CD4-positive, alpha-beta T cell treated with Interleukin-4 for 4 hours (primary cell): Measurements from ENCODE around the gene CDK11B.
"Not testable (repeated sequence)": the region's sequence is repeated elsewhere in the genome, so short reads cannot be mapped to it uniquely, and the experiment has no call there.

Experiments used
- DNase-seq: peaks from one replicate; pipeline ENCODE4 v3.0.0-alpha.2; 2020

Gene CDK11B

DNA sequence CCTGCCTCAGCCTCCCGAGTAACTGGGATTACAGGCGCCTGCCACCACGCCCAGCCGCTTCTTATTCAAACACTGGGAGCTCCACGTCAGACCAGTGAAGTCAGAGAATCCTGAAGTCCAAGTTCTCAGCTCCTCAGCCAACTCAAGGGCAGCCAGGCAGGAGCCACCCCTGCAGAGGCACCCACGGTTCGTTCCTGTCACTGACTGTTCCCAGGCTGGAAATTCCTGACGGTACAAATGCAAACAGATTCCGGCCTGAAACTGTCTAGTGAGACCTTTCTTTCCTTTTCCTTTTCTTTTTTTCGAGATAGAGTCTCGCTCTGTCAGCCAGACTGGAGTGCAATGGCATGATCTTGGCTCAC is 22.1 kb upstream of the CDK11B start:
- no peak for DNase-seq

DNA sequence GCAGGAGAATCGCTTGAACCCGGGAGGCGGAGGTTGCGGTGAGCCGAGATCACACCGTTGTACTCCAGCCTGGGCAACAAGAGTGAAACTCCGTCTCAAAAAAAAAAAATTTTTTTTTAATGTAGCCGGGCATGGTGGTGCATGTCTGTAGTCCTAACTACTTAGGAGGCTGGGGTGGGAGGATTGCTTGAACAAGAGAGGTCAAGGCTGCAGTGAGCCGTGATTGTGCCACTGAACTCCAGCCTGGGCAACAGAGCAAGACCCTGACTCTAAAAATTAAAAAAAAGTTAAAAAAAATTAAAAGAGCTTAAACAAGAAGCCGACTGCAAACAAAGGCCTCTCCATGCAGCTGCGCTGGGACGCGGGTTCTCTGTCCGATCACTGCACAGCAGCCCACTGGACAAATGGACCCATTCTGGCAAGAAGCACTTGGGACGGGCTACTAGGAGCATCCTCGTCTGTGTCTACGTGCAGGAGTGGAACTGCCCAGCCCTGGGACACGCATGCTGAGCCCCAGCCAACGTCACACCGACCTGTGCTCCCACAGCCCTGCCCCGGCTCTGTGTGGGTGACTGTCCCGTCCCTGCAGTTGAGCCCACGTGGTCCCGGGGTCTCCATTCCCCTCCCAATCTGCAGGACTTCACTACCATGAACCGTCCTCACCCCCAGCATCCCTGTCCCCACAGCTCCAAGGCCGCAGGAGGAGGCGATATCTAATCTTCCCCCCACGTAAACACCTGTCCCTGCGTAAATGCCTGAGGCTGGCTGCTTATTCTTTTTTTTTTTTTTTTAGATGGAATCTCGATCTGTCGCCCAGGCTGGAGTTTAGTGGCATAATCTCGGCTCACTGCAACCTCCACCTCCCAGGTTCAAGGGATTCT is 21.5 kb upstream of the CDK11B start:
- no peak for DNase-seq

DNA sequence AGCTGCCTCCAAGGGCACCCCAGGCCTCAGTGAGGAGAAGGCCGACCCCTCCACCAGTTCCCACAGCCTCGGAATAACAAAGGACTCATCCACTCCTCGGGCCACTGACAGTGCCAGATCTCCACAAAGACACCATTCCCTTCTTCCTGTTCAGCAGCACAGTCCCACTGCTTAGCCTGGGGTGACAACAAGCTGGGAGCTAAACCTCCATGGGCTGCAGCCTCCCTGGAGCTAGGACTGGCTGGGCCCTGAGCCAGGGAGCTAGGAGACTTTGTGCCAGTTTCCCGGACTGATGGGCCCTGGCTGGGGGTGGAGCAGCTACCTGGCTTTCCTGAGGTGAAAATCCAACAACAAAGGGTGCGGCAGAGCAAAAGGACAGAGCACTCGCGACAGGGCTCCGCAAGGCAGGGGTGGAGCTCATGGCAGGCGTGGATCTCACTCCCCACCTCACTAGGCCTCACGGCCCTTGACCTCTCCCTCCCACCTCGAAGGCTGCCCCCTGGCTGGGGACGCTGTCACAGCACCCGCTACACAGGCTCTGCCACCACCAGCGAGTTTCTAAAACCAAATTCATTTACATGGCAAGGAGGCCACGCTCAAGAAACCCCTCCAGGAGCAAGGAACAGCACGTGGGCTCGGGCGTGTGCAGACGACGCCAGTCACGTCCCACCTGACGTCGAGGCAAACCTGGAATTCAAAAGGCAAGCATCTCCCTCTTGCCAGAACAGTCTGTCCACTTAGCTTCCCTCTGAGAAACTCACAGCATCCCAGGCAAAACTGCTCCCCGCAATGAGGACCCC is 20.0 kb upstream of the CDK11B start:
- DNase-seq: peak; percentile 40

DNA sequence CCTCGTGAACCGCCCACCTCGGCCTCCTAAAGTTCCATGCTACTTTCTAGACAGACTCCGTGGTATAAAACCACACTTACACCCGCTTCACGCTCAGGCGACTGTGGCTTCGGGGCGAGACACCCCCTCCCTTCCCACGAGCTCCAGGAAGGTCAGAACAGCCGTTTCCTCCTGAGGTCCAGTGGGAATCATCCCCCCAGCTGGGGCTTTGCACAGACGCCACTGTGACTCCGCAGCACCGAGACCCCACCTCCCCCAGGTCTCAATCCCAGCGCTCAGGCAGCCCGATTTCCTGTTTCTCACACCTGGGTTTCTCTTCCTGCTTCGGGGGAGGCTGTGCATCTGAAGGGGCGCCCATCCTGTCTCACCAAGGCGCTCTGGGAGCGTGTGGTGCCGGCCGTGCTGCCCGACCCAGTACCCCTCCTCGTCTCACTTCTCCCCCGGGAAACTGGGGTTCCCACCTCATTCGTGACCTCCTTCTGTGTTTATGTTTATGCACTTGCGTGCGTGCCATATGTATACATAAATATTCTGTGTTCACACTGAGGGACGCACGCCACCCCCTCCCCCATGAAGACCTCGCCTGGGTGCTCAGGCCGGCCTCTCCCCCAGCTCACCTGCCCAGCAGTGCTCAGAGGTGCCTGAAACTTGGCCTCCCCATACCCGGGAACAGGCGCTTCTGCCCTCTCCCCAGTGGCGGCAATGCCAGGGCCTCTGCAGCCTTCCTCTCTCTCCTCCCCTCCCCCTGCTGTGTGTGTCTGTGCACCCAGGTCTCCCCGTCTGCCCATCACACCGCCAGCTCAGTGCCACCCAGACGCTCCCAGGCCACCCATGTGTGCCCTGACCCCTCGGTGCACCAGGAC is 19.1 kb upstream of the CDK11B start:
- peak; percentile 37 for DNase-seq

DNA sequence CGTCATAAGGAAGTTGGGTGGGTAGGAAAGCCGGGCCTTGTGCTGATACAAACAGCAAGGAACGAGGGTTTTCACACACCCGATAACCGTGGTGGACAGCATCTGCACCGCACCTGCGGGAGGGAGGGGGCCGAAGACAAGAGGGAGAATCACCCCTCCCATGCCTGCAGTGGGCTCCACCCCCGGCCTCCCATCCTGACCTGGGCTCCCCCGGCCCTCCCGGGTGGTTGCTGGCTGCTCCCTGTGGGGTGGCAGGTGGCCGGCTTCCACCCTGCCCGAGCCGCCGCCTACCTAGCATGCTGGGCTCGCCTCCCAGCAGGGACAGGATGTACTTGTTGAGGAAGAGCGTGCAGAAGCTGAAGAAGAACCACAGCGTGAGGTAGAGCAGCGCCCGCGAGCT is 17.3 kb upstream of the CDK11B start:
- not testable (repeated sequence) for DNase-seq

DNA sequence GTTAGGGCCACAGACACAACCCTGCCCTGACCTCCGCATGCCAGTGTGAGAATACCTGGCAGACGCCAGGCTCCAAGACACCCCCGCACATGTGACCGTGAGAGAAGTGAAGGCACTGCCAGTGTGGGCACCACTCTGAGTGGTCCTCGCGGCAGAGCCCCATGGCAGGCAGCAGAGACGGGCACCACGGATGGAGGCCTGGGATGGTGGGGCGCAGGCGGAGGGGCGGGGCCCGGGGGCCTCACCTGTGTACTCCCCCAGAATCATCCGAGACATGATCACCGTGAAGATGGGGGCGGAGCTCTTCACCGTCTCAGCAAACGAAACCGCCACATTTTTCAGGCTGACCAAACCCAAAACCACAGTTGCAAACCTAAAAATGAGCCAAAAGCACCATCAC is 16.4 kb upstream of the CDK11B start:
- not testable (repeated sequence) for DNase-seq

DNA sequence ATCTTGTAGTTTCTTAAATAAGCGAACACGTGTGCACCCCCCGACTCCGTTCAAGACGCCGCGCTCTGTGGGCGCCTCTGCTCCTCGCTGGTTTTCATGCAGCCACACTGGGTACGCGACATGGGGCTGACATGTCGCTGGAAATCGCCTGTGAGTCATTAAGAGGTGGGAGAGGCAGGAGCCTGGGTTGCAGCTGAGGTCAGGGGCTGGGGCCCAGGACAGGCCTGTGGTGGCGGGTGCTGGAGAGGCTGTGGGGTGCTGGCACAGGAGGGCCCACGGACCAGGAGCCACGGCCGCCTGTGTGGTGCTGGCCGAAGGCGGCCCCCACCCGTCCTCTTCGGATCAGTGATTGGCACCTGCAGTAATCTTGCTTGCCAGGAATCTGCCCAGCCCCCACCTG is 16.0 kb upstream of the CDK11B start:
- DNase-seq: not testable (repeated sequence)

DNA sequence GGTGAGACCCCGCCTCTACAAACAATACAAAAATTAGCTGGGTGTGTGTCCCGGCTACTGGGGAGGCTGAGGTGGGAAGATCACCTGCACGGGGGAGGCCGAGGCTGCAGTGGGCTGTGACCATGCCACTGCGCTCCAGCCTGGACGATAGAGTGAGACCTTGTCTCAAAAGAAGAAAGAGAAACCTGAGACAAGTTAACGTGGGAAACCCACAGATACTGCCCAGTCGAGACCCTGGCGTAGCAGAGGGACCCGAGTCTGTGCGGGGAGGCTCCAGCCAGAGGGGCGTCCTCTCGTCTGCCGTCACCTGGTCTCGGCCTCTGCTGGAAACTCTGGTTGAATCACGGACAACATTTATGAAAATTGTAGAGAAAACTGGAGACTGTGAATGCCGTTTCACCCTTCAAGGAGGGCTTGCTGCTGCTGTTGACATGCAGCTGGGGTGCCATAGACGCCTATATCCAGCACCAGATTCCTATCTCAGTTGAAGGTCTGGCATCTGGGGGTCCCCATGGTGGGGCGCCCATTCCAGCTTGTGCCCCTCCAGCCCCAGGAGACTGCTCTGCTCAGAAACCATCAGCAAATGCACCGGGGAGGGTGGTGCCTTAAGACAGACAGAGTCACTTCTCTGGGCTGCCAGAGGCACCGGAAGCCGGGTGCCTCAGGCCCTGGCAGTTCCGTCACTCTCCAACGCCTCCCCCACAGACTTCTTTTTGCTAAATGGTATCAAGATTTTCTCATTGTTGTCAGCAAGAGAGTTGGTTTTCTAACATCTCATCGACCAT is 13.6 kb upstream of the CDK11B start:
- no peak for DNase-seq

DNA sequence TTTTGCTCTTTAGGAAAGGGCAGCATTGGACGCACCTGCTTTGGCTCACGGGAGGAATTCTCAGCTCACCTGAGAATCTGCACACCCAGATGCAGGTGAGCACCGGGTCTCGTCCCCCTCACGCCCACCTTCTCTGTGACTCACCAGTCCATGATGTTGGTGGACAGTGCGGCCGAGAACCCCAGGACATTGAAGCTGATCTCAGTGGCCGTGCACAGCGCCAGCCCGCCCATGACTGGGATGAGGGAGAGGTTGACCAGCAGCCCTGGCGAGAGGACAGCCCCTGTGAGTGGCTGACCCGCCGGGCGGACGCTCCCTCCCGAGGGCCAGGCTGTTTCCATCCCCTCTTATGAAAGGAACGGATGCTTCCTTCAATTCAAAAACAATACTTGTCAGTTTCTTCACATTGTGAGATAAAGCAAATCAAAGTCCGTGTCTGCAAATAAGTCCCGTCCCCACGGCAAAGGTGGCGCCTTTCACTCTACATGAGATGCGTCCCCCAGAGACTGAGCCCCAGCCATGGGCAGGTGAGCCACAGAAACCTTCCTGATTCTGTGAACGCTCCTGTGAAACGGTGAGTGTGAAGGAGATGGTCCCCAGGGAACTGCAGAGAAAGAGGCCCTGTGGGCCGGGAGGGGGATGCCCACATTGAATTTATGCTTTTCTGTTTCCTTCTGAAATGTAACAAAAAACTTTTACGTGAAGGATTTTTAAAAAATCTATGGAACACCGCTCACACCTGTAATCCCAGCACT is 12.7 kb upstream of the CDK11B start:
- DNase-seq: no peak

DNA sequence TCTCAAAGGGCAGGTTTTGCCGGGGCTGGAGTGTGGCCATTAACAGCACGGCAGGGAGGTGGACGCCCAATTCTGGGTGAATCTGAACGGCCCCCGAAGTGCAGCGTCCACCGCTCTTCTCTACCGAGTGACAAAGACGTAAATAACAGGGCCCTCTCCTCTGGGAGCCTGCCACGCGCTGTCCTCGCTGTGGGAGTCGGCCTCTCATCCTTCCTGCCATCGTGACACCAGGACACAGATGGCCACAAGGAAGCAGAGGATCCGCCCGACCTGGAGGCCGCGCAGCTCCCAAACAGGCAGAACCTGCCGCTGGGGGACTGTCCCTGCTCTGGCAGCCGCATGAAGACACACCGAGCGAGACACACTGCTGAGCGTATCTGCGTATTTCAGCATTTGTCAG is 12.1 kb upstream of the CDK11B start:
- DNase-seq: no peak

DNA sequence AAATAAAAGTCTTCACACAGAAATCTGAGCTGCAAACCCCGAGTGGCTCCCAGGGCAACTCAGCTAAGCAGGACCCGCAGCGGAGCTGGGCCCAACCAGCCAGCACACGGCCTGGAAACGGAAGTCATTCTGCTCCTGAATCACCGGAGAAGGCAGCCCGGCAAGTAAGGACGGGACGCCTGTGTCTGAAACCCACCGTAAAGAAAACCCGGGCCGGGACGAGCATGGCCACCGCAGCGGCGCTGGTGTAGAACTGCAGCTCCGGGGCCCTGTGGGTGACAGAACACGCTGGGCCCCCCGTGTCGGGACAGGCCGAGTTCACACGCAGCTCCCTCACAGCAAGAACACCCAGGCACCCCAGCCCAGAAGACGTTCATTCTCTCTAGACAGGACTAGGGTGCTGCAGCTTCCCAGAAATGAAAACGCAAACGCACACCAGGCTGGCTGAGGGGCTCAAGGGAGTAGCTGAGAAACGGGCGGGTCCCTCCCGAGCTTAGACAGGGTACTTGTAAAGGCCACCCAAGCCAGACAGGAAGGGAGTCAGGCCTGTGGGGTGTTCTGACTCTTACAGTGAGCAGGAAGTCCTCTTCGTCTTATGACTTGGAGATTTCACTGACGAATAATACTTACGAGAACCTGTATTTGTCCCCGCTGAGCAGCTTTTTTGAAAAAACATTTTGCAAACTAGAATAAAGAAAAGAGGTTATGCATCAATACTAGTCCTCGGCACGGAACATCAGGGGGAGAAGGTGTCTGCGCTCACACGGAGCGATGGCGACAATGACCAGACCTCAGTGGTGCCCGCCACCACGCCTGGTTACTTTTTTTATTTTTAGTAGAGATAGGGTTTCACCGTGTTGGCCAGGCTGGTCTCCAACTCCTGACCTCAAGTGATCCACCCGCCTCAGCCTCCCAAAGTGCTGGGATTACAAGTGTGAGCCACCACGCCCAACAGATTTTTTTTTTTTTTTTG is 10.9 kb upstream of the CDK11B start:
- DNase-seq: no peak

DNA sequence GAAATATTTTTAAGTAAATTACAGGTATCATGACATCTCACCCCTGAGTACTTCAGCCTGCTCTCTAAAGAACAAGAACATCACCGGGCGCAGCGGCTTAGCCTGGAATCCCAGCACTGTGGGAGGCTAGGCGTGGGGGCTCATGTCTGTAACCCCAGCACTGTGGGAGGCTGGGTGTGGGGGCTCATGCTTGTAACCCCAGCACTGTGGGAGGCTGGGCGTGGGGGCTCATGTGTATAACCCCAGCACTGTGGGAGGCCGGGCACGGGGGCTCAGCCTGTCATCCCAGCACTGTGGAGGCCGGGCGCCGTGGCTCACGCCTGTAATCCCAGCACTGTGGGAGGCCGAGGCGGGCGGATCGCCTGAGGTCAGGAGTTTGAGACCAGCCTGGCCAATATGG is 7.7 kb upstream of the CDK11B start:
- DNase-seq: no peak

DNA sequence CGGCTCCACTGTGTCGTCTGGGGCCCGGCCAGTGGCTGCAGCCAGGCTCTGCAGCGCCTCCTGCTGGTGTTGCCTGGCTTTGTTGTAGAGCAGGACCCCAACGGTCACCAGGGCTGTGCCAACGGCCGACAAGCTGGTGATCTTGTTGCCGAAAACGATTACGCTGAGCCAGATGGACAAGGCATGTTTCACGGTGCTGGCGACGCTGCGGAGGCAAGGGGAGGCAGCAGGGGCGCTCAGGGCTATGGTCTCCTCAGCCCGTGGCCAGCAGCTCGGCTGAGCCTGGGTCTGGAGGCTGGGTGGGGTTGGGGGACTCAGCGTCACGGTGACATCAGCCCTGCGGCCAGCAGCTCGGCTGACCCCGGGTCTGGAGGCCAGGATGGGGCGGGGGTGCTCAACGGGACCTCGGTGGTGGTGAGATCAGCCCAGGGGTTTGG is 7.0 kb upstream of the CDK11B start:
- DNase-seq: no peak

DNA sequence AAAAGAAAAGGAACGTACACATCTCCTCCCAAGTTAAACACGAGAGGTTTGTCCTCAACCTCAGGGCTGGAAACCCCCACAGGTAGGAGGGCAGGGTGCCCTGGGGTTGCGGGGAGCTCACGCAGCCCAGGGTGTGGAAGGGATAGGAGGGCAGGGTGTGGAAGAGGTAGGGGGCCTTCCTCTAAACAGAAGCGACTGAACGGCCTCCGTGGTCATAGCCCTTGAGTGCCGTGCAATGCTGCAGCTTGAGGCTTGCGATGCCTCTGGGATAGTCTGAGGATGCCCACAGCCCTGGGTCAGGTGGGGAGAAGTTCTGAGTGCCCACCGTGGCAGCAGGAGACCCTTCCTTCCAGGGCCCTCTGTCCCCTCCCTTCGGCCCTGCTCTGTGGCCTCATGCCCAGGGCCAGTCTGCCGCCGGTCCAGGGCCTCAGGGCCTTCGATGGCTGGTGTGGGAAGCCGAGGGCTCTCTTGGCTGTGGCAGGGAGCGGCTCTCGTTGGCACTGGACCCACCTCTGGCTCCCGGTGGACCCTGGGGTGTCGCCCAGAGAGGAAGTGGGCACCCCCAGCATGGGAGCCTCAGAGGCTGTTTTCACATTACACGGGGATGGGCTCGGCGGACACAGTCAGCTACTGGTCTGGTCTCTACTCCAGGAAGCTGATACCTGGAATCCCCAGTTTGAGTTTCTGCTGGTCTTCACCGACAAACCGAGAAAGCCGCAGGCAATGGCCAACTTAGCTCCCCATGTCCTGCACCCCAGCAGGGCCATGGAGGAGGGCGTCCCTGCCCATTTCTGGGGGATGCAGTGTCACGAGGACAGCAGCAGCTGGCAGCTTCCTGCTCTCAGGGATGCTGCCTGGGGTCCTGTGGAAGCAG is 6.4 kb upstream of the CDK11B start:
- no peak for DNase-seq

DNA sequence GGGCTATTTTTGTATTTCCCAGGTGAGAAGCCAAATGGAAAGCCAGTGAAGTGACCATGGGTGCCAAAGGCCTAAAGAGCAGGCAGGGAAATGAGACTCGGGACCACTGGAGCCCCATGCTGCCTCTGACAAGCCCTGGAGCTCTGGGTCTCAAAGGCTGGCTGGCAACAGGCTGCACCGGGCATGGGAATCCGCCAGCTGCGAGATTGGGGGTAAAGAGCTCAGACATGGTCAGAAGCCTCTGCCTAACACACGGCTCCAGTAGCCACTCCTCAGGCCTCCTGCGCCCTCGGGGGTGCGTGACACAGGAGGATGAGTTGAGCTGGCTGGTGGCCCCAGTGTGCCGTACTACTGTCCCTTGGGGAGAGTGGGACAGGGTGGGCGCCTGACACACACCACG is 5.5 kb upstream of the CDK11B start:
- DNase-seq: not testable (repeated sequence)

DNA sequence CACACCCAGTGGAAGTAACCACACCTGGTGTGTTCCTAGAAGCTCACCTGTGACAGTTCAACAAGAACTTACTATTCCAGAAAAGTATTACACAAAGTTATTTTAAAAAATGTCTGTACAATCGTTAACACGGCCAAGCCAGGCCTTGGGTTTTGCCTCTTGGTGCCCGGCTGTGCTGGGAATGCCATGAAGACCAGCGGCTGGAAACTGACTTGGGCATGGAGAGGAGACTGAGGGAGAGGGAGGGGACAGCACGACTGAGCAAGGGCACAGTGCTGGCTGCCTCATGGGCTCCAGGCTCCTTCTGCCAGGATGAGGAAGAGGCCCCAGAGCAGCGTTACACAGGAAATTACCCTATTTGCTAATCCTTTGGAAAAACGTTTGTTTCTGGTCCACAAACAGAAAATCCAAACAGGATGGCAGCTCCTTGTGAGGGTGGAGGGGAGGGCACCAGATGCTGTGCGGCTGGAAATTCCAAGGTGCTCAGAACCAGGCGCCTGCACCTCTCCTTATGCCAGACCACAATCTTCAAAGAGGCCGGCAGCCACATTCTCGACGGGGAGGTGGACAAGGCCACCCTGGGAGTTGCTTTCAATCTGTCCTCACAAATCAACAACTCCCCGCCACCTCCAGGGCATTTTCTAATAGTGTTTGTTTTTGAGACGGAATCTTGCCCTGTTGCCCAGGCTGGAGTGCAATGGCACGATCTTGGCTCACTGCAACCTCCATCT is 4.2 kb upstream of the CDK11B start:
- not testable (repeated sequence) for DNase-seq

DNA sequence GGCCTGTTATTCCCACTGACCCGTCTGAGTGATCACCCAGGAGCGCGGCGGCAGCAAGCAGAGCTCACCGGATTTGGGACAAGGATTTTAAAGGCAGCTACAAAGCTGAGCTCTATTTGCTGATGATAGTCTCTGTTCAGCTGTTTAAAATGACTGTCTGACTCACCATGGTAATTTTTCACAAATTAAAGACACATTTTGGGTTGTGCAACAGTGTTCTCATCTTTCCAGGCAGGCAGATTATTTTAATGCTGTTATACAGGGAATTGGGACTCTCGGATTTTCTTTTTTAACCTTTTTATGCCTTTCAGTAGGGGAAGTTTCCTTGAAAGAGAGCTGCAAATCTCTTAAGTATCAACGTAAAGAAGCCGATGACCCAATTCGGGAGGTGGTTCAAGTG is 3.6 kb upstream of the CDK11B start:
- not testable (repeated sequence) for DNase-seq

DNA sequence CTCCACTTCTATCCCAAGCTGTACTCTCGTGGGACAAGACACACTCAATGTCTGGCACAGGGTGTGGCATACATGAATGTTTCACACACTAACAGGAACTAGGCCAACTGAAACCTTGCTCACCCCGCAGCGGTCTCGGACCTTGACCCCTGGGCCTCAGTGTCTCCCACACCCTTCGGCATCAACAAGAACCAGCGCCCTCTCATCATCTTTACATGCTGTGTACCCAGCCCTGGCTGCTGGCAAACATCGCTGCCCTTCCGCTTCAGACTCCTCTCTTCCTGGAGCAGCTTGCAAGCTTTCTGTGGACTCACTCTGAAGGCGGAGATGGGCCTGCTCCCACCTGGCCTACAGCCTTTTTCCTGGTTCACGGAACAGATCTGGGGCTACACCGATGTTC is 10.5 kb downstream of the CDK11B start:
- DNase-seq: not testable (repeated sequence)
